Lung microvascular endothelial cell (primary cell): Measurements from ENCODE around the gene TTF1. TPM values are rescaled to one million over a fixed set of nuclear protein-coding genes. Genes with fewer than 3 reads are reported as not detected.

Experiments
- DNase-seq, 2 donors: peaks; one replicate each; pipeline versions ENCODE4 v3.0.0 to v3.0.0-alpha.2; 2010; ENCODE audit warnings: low read depth in 2 of 2
- total RNA-seq: library from RNA; depleted of rRNA; stranded (reverse); fragments of >200 nt; gene quantifications from 2 replicates; pipeline ENCODE4 v1.2.1, GENCODE V29; 2014

The TTF1 gene
- total RNA-seq, 1 donor from 2014 or later, result 10.3 TPM

DNA sequence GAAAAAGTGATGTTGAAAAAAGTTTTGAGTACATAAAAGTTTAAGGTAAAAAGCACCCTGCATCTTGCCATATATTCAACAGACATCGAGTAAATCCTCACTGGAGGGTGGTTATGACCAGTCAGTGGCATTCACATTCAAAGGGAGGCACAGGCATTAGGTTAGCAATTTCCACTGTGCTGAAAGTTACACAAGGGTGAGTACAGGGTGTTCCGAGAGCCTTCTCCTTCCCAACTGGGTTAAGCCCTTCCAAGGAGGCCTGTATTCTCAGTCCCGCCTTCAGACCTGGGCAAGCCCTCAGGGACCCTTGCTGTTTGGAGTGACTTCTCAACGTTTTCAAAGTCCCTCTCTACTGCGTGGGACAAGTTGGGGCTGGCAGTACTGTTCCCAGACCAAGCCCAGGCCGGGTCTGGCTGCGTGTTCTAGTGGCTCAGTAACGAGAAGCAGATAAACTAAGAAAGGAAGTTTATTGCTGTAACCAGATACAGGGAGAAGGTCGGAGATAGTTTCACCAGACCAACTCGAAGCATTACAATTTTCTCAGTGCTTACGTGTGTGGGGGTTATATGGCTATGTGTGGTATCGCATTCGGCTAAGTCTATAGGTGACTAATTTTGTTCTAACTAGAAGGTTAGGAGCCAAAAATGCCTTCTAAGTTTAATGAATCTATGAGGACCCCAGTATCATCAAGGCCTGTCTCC is 38.9 kb downstream of the TTF1 start:
- no peak for DNase-seq

DNA sequence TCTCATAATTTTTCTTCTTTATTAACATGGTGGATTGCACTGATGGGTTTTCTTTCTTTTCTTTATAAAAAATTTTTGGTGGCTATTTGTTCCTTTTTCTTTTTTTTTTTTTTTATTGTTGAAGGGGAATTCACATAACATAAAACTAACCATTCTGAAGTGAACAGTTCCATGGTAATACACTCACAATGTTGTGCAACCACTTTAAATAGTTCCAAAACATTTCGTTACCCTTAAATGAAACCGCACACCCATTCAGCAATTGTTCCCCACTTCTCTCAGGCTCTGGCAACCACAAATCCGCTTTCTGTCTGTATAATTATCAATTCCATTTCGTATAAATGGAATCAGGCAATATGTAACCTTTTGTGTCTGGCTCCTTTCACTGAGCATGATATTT is 40.2 kb downstream of the TTF1 start:
- DNase-seq, result no peak

DNA sequence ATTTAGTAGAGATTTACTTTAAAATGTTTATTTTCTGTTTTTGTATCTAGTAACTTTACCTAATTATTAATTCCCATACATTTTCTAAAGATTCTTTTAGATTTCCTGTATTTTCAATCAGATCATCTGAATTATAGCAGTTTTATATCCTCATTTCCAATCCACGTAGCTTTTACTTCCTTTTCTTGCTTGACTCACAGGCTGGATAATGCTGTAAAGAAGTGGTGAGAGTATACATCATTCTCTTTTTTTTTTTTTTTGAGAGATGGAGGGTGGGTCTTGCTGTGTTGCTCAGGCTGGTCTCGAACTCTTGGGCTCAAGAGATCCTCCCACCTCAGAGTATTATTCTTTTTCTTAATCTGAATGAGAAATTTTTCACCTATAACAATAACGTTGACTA is 40.7 kb downstream of the TTF1 start:
- peak in 1 of 2 donors; percentile 29 for DNase-seq

DNA sequence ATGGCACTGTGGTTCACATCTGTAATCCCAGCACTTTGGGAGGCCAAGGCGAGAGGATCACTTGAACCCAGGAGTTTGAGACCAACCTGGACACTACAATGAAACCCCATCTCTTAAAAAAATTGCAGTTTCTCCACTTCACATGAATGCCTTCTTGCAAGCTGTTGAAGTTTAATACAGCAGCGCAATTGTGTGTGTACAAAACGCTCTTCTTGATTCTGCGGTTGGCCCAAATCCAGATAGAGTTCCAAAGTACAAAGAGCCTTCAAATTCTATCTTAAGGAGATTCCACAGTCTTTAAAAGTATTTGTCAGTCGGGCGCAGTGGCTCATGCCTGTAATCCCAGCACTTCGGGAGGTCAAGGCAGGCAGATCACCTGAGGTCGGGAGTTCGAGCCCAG is 42.6 kb downstream of the TTF1 start:
- DNase-seq, result no peak

DNA sequence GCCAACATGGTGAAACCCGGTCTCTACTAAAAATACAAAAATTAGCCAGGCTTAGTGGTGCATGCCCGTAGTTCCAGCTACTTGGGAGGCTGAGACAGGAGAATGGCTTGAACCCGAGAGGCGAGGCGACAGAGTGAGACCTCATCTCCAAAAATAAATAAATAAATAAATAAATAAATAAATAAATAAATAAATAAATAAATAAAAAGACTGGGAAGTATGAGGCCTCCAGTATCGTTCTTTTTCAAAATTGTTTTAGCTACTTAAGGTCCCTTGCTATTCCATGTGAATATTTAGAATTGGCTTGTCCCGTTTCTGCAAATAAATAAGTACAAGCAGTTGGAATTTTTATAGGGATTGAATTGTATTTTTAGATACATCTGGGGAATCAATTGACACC is 48.9 kb downstream of the TTF1 start:
- no peak for DNase-seq

DNA sequence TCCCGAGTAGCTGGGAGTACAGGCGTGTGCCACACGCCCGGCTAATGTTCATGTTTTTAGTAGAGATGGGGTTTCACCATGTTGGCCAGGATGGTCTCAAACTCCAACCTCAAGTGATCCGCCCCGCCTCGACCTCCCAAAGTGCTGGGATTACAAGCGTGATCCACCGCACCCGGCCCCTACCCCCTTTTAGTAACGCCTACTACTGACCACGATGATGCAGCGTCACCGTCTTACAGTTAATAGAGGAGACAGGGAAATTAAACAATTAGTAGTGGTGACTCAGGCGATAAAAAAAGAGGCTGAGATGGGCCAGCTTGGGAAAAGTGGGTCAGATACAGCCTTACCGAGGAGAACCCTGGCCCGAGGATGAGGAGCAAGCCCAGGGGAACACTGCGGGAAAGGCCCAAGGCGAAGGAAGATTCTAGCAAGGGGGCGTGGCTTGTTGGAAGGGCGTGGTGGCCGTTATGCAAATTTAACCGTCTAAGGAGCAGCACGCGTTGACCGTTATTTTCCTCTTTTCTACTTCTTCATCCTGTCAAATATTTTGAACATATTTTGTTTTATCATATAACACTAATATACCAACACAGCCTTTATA is 50.2 kb downstream of the TTF1 start:
- DNase-seq, result no peak

DNA sequence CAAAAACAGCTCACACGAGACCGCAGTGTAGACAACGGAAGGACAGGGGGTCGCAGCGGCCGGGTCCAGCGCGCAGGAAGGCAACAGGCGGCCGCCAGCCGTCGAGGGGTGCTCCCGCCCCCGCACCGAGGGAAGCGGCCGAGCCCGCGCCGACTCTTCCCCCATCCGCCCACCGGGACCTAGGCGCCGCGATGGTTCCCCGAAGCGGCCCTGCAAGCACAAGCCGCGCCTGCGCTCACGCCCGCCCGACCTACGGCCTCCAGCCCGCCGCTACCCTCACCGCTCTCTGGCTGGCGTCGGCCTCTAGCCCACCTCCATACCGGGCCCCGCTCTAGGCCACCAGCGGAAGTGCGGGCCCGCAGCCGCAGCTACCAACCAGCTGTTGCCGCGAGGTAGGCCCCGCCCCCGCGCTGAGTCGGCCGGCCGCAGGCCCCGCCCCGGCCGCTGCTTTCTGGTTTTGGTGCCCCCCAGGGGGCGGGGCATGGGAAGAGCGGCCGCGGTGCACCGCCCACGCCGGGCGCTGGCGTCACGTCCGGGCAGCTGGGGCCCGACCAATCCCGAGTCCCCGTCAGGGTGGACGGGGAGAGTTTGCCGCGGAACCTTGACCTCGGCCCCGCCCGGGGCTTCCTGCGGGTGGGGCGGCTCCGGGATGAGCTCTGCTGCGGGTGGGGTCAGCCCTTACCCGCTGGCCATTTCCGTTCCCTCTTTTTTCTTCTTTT is 51.8 kb downstream of the TTF1 start, which contains the start of gene SETX:
SETX (minus strand) TSS at position 350 of the 719 bp plus-strand sequence. CDS start 5,558 bp downstream, outside the sequence.
- DNase-seq, result peak; percentile 96 to 98

DNA sequence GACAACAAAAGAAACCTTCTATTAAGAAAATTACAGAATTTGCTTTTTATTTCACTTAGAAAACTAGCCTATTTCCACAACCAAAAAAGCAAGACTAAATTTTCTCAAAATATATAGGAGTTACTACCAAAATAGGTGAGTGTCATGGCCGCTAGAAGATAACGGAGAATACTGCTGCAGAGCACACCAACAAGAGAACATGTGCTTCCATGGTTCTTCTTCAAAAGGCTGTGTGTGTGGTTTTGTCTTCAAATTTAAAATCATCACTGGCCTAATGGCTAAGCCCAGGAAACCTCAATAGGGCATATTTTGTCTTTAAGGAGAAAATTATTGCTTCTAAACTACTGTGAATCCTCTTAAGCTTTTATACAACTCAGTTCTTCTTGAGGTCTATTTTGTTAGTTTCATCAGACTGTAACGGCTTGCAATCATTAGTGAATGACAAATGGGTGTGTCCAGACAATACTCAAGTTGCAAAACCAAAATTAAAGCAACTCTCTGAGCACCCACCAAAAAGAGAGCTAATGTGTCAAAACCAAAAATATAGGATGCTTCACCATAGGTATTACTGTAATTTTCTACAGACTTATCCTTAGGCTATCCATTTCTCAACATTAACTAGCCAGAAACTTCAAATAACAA is 55.1 kb downstream of the TTF1 start:
- no peak for DNase-seq

DNA sequence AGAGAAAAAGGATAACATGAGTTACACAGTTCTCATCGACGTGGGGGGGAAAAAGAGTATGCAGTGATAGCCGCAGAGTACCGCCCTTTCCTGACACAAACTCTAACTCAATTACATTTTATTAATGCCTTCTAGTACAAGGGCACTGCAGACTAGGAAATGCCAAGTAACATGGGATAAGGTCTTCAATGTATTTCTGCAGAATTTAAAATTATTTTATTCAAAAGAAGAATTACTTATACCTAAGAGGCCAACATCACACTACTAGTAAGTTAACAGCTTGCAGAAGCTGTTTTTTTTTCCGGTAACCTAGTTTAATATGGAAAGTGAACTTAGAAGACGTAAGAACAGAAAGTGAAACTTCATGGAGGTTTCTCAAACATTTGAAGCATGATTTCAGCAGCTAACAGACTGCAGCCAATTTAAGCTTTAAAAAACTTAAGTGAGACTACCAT is 55.8 kb downstream of the TTF1 start:
- DNase-seq, result peak; percentile 37 to 58

DNA sequence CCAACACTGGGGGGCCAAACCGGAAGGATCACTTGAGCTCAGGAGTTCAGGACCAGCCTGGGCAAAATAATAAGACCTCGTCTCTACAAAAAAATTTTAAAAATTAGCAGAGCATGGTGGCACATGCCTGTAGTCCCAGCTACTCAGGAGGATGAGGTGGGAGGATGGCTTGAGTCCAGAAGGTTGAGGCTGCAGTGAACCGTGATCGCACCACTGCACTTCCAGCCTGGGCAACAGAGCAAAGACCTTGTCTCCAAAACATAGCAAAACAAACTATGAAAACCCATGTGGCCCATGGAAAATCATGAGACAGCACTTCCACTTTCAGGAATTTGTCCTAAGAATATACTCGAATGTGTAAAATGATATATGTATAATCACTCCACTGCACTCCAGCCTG is 58.0 kb downstream of the TTF1 start:
- peak in 1 of 2 donors; percentile 58 for DNase-seq

DNA sequence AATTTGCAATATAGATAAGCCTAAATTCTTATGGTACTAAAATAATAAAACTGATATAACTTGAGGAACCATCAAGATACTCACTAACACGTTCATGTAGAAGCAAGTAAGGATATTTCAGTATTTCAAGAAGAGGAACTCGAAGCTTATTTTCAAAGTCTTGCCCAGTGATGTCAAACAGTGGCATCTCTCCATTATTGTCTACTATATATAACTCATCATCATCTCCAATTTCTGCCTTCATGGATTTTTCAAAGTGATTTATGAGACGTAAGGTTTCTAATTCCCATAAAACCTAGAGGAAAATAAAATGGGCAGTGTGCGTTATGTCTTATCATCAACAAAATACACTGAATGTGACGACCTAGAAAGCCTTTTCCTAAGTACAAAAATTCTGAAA is 60.5 kb downstream of the TTF1 start:
- no peak for DNase-seq

DNA sequence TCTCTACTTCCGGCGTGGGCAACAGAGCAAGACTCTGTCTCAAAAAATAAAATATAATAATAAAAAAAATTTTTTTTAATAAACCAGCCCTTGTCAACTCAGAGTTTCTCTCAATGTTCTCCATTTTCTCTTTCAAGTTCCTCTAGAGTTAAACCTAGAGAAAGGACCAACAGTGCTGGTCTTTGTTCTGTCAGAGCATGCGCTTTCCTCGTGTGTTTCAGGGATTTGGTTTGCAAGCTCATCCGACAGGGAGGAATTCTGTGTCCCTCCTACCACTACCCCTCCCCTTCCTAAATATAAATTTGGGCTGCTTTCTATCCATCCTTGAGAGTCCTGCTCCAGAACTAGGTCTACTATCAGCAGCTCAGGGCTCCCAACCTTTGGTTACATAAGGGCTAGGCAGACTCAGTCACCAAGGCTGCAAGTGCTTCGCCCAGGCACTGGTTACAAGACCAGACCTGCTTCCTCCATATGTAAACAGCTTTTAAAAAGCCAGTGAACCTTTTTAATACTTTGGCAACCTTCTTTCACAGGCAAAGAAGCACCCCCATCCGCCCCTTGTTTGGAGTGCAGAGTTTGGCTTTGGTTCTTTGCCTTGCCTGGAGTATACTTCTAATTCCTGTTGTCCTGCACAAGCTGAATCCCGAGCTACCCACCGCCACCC is 65.3 kb downstream of the TTF1 start:
- no peak for DNase-seq

DNA sequence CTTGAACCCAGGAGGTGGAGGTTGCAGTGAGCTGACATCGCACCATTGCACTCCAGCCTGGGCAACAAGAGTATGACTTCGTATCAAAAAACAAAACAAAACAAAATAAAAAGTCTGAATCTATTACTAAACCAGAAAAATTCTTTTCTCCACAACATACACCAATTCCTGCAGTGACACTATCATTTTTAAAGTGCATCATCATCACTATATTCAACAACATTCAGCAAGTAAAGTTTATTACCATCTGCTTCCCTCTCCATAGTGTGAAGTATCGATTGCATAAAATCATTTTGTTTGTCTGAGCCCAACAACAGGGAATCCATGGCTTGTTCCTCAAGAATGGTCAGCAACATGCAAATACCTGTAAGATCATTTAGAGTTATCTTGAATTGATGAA is 72.3 kb downstream of the TTF1 start:
- no peak for DNase-seq

DNA sequence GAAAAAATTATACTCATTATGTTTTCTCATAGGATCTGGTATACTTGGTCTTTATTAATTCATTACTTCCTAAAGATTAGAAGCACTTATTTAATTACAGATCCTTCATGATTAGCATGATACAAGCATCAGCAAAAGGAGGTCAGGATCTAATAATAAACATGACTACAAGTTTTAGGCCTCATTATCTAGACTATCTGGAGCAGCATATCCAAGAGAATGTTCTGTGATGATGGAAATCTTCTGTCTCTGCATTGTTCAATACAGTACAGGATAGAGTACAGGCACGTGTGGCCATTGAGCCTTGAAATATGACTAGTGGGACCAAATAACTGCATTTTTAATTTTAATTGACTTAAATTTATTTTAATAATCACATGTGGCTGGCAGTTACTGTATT is 73.1 kb downstream of the TTF1 start:
- no peak for DNase-seq

DNA sequence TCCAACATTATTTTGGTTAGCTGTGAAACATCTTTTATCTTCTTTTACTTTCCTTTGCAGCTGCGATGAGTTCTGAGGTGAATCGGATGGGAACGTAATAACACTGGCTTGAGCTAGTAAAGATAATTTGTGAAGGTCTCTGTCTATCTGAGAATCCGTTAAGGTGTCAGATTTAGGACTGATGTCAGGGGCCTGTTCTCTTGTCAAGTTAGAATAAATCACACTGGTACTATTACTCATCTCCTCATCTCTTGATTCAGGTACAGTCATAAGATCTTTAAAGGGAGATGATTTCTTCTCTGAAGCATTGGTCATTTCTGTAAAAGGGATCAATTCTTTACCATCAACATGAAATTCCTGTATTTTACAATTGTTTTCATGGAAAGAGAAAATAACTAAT is 78.1 kb downstream of the TTF1 start:
- DNase-seq, result no peak

DNA sequence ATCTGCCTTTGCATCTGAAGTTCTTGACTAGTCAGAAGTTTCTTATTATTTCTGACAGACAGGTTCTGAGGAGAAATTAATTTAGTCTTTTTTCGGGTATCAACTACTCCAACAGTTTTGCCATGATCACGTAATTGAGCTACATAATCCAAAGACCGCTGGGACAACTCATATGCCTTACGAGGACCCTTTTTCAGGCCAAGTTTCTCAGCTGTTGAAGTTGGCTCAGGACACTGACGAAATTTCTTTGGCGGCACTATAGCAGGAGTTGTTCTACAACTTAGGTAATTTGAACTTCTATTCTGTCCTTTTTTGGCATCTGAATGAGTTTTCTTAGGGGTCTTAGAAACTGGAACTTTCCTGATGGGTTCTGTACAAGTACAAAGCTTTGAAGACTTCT is 79.1 kb downstream of the TTF1 start:
- DNase-seq, result no peak

Other genes with a start within 250 kb of the TTF1 start
- gene NTNG2, start 244.8 kb downstream of the TTF1 start, total RNA-seq, result 0.40 and 1.1 TPM in 2 replicates
- gene SETX, start 51.9 kb downstream of the TTF1 start, total RNA-seq, result 48.4 and 74.8 TPM in 2 replicates
- gene CFAP77, start 3.4 kb upstream of the TTF1 start, total RNA-seq, result under 0.01 TPM in 1 of 2 replicates, not detected in the other
- gene BARHL1, start 175.8 kb upstream of the TTF1 start, total RNA-seq, result not detected in 2 replicates